Adrenal gland (tissue), 12 donors: ENCODE measurements around the gene ALPK1. TPM values are rescaled to one million over a fixed set of nuclear protein-coding genes. Genes with fewer than 3 reads are reported as not detected.

ENCODE experiments used
- DNase-seq, 7 donors: peaks; one replicate each; pipeline ENCODE4 v3.0.0-alpha.2; 2019 to 2020
- H3K27ac ChIP-seq, 5 donors: fragments of 200-600 bp; sonication (generic) in 4 of 5; 1 replicate in 3 of 5; 2 replicates in 2 of 5; pipeline versions ENCODE4 v1.5.1 to v1.8.0; 2016 to 2020; ENCODE audit warnings: mild to moderate bottlenecking in 1 of 5
- H3K27me3 ChIP-seq: fragments of 200-600 bp; 2 replicates; pipeline ENCODE4 v1.8.0; 2021
- H3K36me3 ChIP-seq, 2 donors: fragments of 200-600 bp; replicated peaks in 1 of 2; 1 replicate in 1 of 2; 2 replicates in 1 of 2; pipeline versions ENCODE4 v1.5.1 to v1.8.0; 2018 to 2022
- H3K4me1 ChIP-seq, 2 donors: fragments of 200-600 bp; replicated peaks in 1 of 2; 1 replicate in 1 of 2; 2 replicates in 1 of 2; pipeline versions ENCODE4 v1.5.1 to v1.8.0; 2018 to 2021
- H3K4me3 ChIP-seq, 4 donors: fragments of 200-600 bp; sonication (generic) in 3 of 4; one replicate each; pipeline ENCODE4 v1.5.1; 2016 to 2018
- H3K9me3 ChIP-seq, 3 donors: fragments of 200-600 bp; sonication (generic) in 1 of 3; replicated peaks in 1 of 3; 1 replicate in 2 of 3; 2 replicates in 1 of 3; pipeline versions ENCODE4 v1.5.1 to v1.8.0; 2016 to 2021
- CTCF ChIP-seq, 6 experiments: fragments of 450-650 bp in 4 of 6; fragments of 200-600 bp in 2 of 6; sonication (generic) in 1 of 6; IDR thresholded peaks; 1 replicate in 5 of 6; 2 replicates in 1 of 6; pipeline versions ENCODE4 v1.5.1 to v1.8.0; 2016 to 2021; ENCODE audit warnings: antibody characterized with exemption in 6 of 6, mild to moderate bottlenecking in 2 of 6, moderate library complexity in 1 of 6
- POLR2A ChIP-seq, 2 donors: fragments of 450-650 bp; IDR thresholded peaks; one replicate each; pipeline ENCODE4 v1.6.1; 2017; ENCODE audit warnings: antibody characterized with exemption in 2 of 2, mild to moderate bottlenecking in 2 of 2, moderate library complexity in 1 of 2
- WGBS, 4 donors: extraction: QIAGEN DNeasy Blood & Tissue Kit in 2 of 4; methylation state at CpG; one replicate each; pipeline versions ENCODE4 v1.1.5 to v1.1.7; 2013 to 2017; 5-methylcytosine and 5-hydroxymethylcytosine counted together
- intact Hi-C, 2 donors: fragments of 100-400 bp; cut with DNase I; formaldehyde crosslinking; loops; one replicate each; pipeline versions ENCODE4 v1.14.1 to v1.15.0; 2022 to 2023
- polyA plus RNA-seq, 3 donors: library from polyadenylated mRNA; stranded (reverse); fragments of 200-250 nt in 2 of 3; fragments of 350-450 nt in 1 of 3; fragmentation: Illumina TruSeq in 1 of 3; extraction: RNeasy Lipid Tissue Mini Kit (QIAGEN cat#74804) in 1 of 3; gene quantifications; one replicate each; pipeline ENCODE4 v1.2.3, GENCODE V29; 2013 to 2014
- total RNA-seq, 9 donors: library from RNA; depleted of rRNA in 4 of 9; stranded (reverse); fragments of >200 nt in 4 of 9; fragments of 120-200 nt in 1 of 9; fragmentation: NEBNext Ultra II Directional in 1 of 9; extraction: Animal tissue kit (Norgen Biotek cat#: 25700) in 1 of 9; gene quantifications; one replicate each; pipeline versions ENCODE4 v1.1.0 to v1.2.4, GENCODE V29; 2013 to 2023
- donor health status: healthy with polysubstance abuse.
- donor health status: Bipolar disorder and iron deficiency.
- donor health status: DM: yes; HTN: yes; CAD: no.
- donor health status: DM: no; HTN: no; CAD: no.
- donor health status: DM: no; HTN: no; CAD: no.
- donor health status: DM: yes; HTN: yes; CAD: no.

The ALPK1 gene
- total and polyA plus RNA-seq, 12 donors: 6.0 to 50.4 (median 14.4) TPM

DNA sequence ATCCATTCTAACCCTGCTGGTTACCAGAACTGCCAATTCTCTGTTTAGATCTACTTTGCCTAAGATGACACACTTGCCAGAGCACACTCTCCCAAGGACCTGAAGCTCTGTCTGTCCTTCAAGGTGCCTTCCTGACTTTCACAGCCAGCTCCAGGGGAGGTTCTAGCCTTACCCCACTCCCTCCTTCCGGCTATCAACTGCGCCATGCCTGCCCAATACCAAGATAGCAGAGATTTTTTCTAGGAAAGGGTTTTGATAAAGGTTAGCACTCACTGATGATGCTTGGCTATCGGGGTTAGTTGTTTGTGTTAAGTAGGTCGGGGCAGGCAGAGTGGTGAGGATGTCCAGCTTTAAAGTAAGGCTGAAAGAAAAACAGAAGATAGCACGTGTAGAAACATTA, 14.3 kb downstream of the ALPK1 start:
- H3K9me3 ChIP-seq: no peaks in the 10 kb centered on the region
- H3K27ac ChIP-seq: no peak overlapping the region
- no peak for DNase-seq
- 85 to 92% (median 89%) methylated on average over 5 of the region's 5 CpGs for WGBS, 4 donors
- H3K4me1 ChIP-seq: no peaks in the 10 kb centered on the region
- H3K4me3 ChIP-seq: no peak overlapping the region
- intact Hi-C loops: no loop called here
- TF ChIP-seq POLR2A (IDR thresholded peaks at IDR 0.05) (no peak), CTCF (IDR thresholded peaks at IDR 0.05) (no peak)
- H3K36me3 ChIP-seq: no peaks in the 10 kb centered on the region
- H3K27me3 ChIP-seq: no peaks in the 10 kb centered on the region

DNA sequence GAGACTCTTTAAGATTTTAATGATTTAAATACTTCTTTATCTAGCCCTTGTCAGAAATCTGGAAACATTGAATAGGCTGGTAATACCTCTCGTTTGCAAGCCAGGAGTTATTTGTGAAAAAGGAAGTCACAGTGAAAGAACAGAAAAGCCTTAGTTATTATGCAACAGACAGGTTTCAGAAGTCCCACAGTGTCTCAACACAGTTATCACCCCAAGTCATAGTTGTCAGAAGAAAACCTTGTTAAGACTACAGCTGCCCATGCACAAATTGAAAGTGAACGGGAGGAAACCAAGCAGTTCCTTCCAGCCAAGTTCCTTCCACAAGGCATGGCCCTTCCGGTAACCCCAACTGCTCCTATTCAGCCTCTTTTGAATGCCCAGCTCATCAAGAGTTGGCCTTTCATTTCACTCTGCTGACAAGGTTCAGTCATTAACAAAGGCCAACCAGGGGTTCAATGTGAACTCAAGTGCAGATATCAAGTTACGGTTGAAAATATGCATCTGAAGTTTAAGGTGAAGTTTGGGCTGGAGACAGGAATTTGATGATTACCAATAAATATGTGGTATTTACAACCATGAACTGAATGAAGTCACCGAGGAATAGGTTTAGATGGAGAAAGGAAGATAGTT, 15.6 kb downstream of the ALPK1 start:
- Histone ChIP-seq H3K27ac (peak overlapping the region in 1 of 5 donors; percentile 41), H3K36me3 (no peaks in the 10 kb centered on the region), H3K4me1 (no peaks in the 10 kb centered on the region), H3K9me3 (no peaks in the 10 kb centered on the region), H3K4me3 (no peak overlapping the region), H3K27me3 (no peaks in the 10 kb centered on the region)
- no peak for DNase-seq
- 81 to 91% (median 85%) methylated on average over 5 of the region's 5 CpGs for WGBS, 4 donors
- TF ChIP-seq CTCF (IDR thresholded peaks at IDR 0.05) (no peak), POLR2A (IDR thresholded peaks at IDR 0.05) (no peak)
- intact Hi-C loops: no loop called here

- intact Hi-C loops: no loop called here
- WGBS, 4 donors: 76 to 87% (median 82%) methylated on average over 3 of the region's 3 CpGs
- H3K27ac ChIP-seq: no peak overlapping the region
- TF ChIP-seq POLR2A (IDR thresholded peaks at IDR 0.05): no peak
- TF ChIP-seq CTCF (IDR thresholded peaks at IDR 0.05): no peak
- H3K36me3 ChIP-seq: no peaks in the 10 kb centered on the region
- no peak overlapping the region for H3K4me3 ChIP-seq
- no peak for DNase-seq
- no peaks in the 10 kb centered on the region for H3K9me3 ChIP-seq
- no peaks in the 10 kb centered on the region for H3K4me1 ChIP-seq
- no peaks in the 10 kb centered on the region for H3K27me3 ChIP-seq
These were observed 18.3 kb downstream of the ALPK1 start for GRCh38 chr4:112315446-112315845.

DNA sequence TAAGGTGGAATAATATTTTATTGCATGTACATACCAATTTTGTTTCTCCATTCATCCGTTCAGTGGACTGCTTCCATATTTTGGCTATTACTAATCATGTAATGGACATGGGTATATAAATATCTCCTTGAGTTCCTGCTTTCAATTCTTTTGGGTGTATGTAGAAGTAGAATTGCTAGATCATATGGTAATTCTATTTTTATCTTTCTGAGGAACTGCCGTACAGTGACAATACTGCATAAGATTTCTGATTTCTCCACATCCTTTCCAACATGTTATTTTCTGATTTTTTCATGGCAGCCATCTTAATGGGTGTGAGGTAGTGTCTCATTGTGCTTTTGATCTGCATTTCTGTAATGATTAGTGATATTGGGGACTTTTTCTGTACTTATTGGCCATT, 19.2 kb downstream of the ALPK1 start:
- DNase-seq: no peak
- no peaks in the 10 kb centered on the region for H3K9me3 ChIP-seq
- 72 to 83% (median 81%) methylated on average over 2 of the region's 2 CpGs for WGBS, 4 donors
- no peaks in the 10 kb centered on the region for H3K36me3 ChIP-seq
- TF ChIP-seq POLR2A (IDR thresholded peaks at IDR 0.05) (no peak), CTCF (IDR thresholded peaks at IDR 0.05) (no peak)
- H3K4me1 ChIP-seq: peaks cover 0 to 2% of the 10 kb centered on the region in 2 donors
- intact Hi-C loops: no loop called here
- peak overlapping the region in 1 of 5 donors; percentile 55 for H3K27ac ChIP-seq
- no peak overlapping the region for H3K4me3 ChIP-seq
- no peaks in the 10 kb centered on the region for H3K27me3 ChIP-seq
